ENCODE data around the gene NOL8.

Gene NOL8

GRCh38 chr9:92310562-92310961 lies 14.6 kb downstream of the NOL8 start:
- Histone ChIP-seq H3K4me1 (ENCODE audit: control insufficient read depth, insufficient read depth, low read length) (peaks cover 9% of the 10 kb centered on the region), H3K27me3 (replicated peaks; ENCODE audit: control insufficient read depth, insufficient read depth, low read length) (no peaks in the 10 kb centered on the region), H3K9ac (ENCODE audit: low read length) (no peak overlapping the region), H3K4me3 (ENCODE audit: low read length) (no peak overlapping the region), H3K9me3 (ENCODE audit: control insufficient read depth, low read length) (no peaks in the 10 kb centered on the region), H3K36me3 (ENCODE audit: control insufficient read depth, insufficient read depth, low read length, severe bottlenecking) (peaks cover 71% of the 10 kb centered on the region)
- no peak for DNase-seq (ENCODE audit: low read depth)

GRCh38 chr9:92308893-92309292 lies 16.3 kb downstream of the NOL8 start:
- H3K4me1 ChIP-seq (ENCODE audit: control insufficient read depth, insufficient read depth, low read length) = peaks cover 9% of the 10 kb centered on the region
- no peaks in the 10 kb centered on the region for H3K27me3 ChIP-seq (replicated peaks; ENCODE audit: control insufficient read depth, insufficient read depth, low read length)
- H3K36me3 ChIP-seq (ENCODE audit: control insufficient read depth, insufficient read depth, low read length, severe bottlenecking) = peaks cover 75% of the 10 kb centered on the region
- peak; percentile 43 for DNase-seq (ENCODE audit: low read depth)
- no peak overlapping the region for H3K9ac ChIP-seq (ENCODE audit: low read length)
- H3K9me3 ChIP-seq (ENCODE audit: control insufficient read depth, low read length) = no peaks in the 10 kb centered on the region
- no peak overlapping the region for H3K4me3 ChIP-seq (ENCODE audit: low read length)

DNA sequence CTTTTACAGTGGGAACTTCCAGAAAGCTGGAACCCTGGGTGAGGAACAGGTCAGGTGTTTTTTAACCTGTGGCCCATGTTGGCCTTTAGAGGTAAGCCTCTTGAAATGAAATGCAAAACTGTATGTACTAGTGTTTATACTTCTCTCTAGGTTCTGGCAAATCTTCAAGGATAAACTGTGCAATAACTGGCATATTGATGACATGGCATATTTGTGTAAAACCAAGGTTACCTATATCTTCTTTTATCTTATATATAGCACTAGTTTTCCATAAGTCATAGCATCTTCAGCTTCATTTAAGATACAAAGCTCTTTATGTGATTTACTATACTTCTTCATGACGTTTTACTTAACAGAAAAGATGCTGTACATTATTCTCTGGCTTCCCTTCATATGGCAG lies 24.2 kb downstream of the NOL8 start:
- Histone ChIP-seq H3K4me3 (ENCODE audit: low read length) (no peak overlapping the region), H3K9ac (ENCODE audit: low read length) (no peak overlapping the region), H3K4me1 (ENCODE audit: control insufficient read depth, insufficient read depth, low read length) (no peaks in the 10 kb centered on the region), H3K36me3 (ENCODE audit: control insufficient read depth, insufficient read depth, low read length, severe bottlenecking) (peaks cover 98% of the 10 kb centered on the region), H3K27me3 (replicated peaks; ENCODE audit: control insufficient read depth, insufficient read depth, low read length) (no peaks in the 10 kb centered on the region), H3K9me3 (ENCODE audit: control insufficient read depth, low read length) (no peaks in the 10 kb centered on the region)
- no peak for DNase-seq (ENCODE audit: low read depth)

DNA sequence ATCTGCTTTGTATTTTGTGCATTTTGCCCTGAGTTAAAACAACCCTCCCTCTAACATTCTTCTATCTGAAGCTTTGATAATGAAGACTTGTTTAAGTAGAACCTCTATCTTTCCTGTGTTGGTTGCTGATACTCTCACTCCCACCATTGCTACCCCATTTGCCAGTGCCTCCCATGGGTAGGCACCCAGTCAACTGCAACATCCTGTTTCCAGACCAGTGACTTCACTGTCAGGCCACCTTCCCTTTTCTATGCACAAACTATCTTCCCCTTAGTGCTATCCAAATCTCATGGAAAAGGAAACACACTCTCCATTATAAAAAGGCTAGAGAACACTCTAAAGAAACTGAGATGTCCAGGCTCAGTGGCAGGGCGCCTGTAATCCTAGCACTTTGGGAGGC lies 26.0 kb downstream of the NOL8 start:
- peaks cover 12% of the 10 kb centered on the region for H3K4me1 ChIP-seq (ENCODE audit: control insufficient read depth, insufficient read depth, low read length)
- peaks cover 80% of the 10 kb centered on the region for H3K36me3 ChIP-seq (ENCODE audit: control insufficient read depth, insufficient read depth, low read length, severe bottlenecking)
- no peak for DNase-seq (ENCODE audit: low read depth)
- no peak overlapping the region for H3K9ac ChIP-seq (ENCODE audit: low read length)
- H3K27me3 ChIP-seq (replicated peaks; ENCODE audit: control insufficient read depth, insufficient read depth, low read length) = no peaks in the 10 kb centered on the region
- H3K4me3 ChIP-seq (ENCODE audit: low read length) = no peak overlapping the region
- H3K9me3 ChIP-seq (ENCODE audit: control insufficient read depth, low read length) = no peaks in the 10 kb centered on the region

GRCh38 chr9:92298036-92298435 lies 27.1 kb downstream of the NOL8 start:
- H3K9ac ChIP-seq (ENCODE audit: low read length) = no peak overlapping the region
- H3K4me3 ChIP-seq (ENCODE audit: low read length) = no peak overlapping the region
- peaks cover 14% of the 10 kb centered on the region for H3K4me1 ChIP-seq (ENCODE audit: control insufficient read depth, insufficient read depth, low read length)
- no peaks in the 10 kb centered on the region for H3K27me3 ChIP-seq (replicated peaks; ENCODE audit: control insufficient read depth, insufficient read depth, low read length)
- peaks cover 69% of the 10 kb centered on the region for H3K36me3 ChIP-seq (ENCODE audit: control insufficient read depth, insufficient read depth, low read length, severe bottlenecking)
- H3K9me3 ChIP-seq (ENCODE audit: control insufficient read depth, low read length) = no peaks in the 10 kb centered on the region
- no peak for DNase-seq (ENCODE audit: low read depth)

DNA sequence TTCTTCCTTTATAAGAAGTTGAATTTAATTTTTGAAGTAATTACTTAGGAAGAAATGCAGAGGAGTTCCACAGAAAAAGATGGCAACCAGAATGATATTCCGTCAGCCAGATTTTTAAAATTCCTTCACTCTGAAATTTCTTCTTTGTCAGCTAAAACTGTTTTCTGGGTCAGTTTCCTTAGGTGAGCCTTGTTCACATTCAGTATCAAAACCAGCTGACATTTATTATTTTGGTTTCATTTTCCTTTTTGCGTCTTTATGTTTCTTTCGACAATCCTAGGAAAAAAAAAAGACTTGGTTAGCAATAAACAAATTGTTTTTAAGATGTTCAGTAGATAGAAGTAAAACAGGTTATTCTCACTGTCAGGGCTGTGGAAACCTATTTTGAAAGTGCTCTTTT lies 27.5 kb downstream of the NOL8 start:
- Histone ChIP-seq H3K4me3 (ENCODE audit: low read length) (no peak overlapping the region), H3K4me1 (ENCODE audit: control insufficient read depth, insufficient read depth, low read length) (peaks cover 14% of the 10 kb centered on the region), H3K9ac (ENCODE audit: low read length) (no peak overlapping the region), H3K9me3 (ENCODE audit: control insufficient read depth, low read length) (no peaks in the 10 kb centered on the region), H3K36me3 (ENCODE audit: control insufficient read depth, insufficient read depth, low read length, severe bottlenecking) (peaks cover 65% of the 10 kb centered on the region), H3K27me3 (replicated peaks; ENCODE audit: control insufficient read depth, insufficient read depth, low read length) (no peaks in the 10 kb centered on the region)
- no peak for DNase-seq (ENCODE audit: low read depth)

GRCh38 chr9:92295827-92296258 lies 29.3 kb downstream of the NOL8 start:
- no peak overlapping the region for H3K9ac ChIP-seq (ENCODE audit: low read length)
- H3K4me3 ChIP-seq (ENCODE audit: low read length) = no peak overlapping the region
- H3K36me3 ChIP-seq (ENCODE audit: control insufficient read depth, insufficient read depth, low read length, severe bottlenecking) = peaks cover 48% of the 10 kb centered on the region
- no peak for DNase-seq (ENCODE audit: low read depth)
- peaks cover 31% of the 10 kb centered on the region for H3K4me1 ChIP-seq (ENCODE audit: control insufficient read depth, insufficient read depth, low read length)
- H3K27me3 ChIP-seq (replicated peaks; ENCODE audit: control insufficient read depth, insufficient read depth, low read length) = no peaks in the 10 kb centered on the region
- no peaks in the 10 kb centered on the region for H3K9me3 ChIP-seq (ENCODE audit: control insufficient read depth, low read length)

- no peaks in the 10 kb centered on the region for H3K27me3 ChIP-seq (replicated peaks; ENCODE audit: control insufficient read depth, insufficient read depth, low read length)
Observed at GRCh38 chr9:92295240-92295790, 29.8 kb downstream of the NOL8 start.

DNA sequence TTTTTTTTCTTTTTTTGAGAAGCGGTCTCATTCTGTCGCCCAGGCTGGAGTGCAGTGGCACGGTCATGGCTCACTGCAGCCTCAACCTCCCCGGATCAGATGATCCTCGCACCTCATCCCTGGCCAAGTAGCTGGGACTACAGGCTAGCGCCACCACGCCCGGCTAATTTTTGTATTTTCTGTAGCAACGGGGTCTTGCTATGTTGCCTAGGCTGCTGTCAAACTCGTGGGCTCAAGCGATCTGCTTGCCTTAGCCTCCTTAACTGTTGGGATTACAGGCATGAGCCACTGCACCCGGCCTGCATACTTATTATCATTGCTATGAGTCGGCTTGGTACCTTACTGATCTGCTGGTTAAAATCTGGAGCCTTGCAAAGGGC lies 30.9 kb downstream of the NOL8 start:
- H3K9ac ChIP-seq (ENCODE audit: low read length) = peak overlapping the region; percentile 99
- H3K36me3 ChIP-seq (ENCODE audit: control insufficient read depth, insufficient read depth, low read length, severe bottlenecking) = peaks cover 39% of the 10 kb centered on the region
- H3K9me3 ChIP-seq (ENCODE audit: control insufficient read depth, low read length) = no peaks in the 10 kb centered on the region
- peaks cover 37% of the 10 kb centered on the region for H3K4me1 ChIP-seq (ENCODE audit: control insufficient read depth, insufficient read depth, low read length)
- DNase-seq (ENCODE audit: low read depth) = peak; percentile 29
- H3K4me3 ChIP-seq (ENCODE audit: low read length) = peak overlapping the region; percentile 98
- no peaks in the 10 kb centered on the region for H3K27me3 ChIP-seq (replicated peaks; ENCODE audit: control insufficient read depth, insufficient read depth, low read length)

More at GRCh38 chr9:92295240-92295790, 29.8 kb downstream of the NOL8 start:
- no peak for DNase-seq (ENCODE audit: low read depth)
- Histone ChIP-seq H3K4me1 (ENCODE audit: control insufficient read depth, insufficient read depth, low read length) (peaks cover 32% of the 10 kb centered on the region), H3K4me3 (ENCODE audit: low read length) (no peak overlapping the region), H3K9me3 (ENCODE audit: control insufficient read depth, low read length) (no peaks in the 10 kb centered on the region), H3K9ac (ENCODE audit: low read length) (peak overlapping the region; percentile 99), H3K36me3 (ENCODE audit: control insufficient read depth, insufficient read depth, low read length, severe bottlenecking) (peaks cover 47% of the 10 kb centered on the region)

DNA sequence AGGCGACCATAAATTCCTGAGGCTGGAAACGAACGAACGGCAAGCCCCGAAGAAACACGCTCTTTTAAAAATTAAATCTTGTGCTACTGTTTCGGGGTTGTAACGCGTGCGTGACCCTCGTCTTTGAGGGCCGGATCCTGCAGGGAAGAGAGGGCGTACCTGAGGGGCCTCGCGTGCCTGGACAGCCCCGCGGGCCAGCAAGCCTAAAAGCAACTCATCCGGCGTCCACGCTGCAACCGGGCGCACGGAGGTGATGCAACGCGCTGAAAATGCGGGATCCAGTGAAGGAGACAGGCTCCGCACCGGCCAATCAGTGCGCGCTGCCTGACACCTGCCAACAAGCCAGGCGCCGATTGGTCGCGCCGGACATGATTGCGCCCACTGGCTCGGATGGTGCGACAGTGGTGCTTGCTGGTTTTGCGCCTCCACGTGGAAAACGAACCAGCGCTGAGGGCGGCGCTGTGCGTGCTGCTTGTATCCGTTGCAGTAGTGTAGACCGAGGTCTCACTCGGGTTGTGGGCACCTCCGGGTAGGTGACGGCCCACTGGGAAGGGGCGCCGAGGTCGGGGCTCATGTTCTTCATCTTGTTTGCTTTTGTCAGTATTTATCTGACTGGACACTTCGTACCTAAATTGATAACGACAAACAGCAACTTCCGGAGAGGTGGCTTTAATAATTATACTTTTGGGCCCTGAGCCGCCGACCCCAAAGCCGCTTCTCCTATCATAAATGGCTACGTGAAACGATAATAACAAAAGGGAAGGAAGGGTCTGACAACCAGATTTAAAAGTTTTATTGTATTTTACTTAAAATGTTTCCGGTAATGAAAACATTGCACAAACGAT lies 31.5 kb downstream of the NOL8 start, which contains the start of gene IARS1:
IARS1 (minus strand) TSS at position 246 of the 845 bp plus-strand sequence. CDS start 4,278 bp downstream, outside the sequence.
- Histone ChIP-seq H3K4me1 (ENCODE audit: control insufficient read depth, insufficient read depth, low read length) (peaks cover 39% of the 10 kb centered on the region), H3K4me3 (ENCODE audit: low read length) (peak within 1 kb of the TSS; percentile 98), H3K27me3 (replicated peaks; ENCODE audit: control insufficient read depth, insufficient read depth, low read length) (no peaks in the 10 kb centered on the region), H3K9ac (ENCODE audit: low read length) (peak within 1 kb of the TSS; percentile 99), H3K9me3 (ENCODE audit: control insufficient read depth, low read length) (no peaks in the 10 kb centered on the region), H3K36me3 (ENCODE audit: control insufficient read depth, insufficient read depth, low read length, severe bottlenecking) (peaks cover 39% of the 10 kb centered on the region)
- DNase-seq (ENCODE audit: low read depth) = peak; percentile 99

DNA sequence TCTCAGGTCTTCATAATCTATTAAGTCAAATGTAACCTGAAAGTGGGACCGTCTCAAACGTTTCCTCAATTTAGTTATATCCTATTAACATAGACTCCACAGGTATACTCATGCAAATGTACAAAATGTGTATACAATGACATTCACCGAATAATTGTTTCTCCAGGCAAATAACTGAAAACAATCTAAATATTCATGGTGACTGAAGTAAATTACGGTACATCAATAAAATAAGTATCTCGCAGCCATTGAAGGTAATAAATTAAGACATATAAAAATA lies 32.1 kb downstream of the NOL8 start:
- H3K4me1 ChIP-seq (ENCODE audit: control insufficient read depth, insufficient read depth, low read length) = peaks cover 39% of the 10 kb centered on the region
- H3K9ac ChIP-seq (ENCODE audit: low read length) = peak overlapping the region; percentile 99
- H3K4me3 ChIP-seq (ENCODE audit: low read length) = peak overlapping the region; percentile 98
- no peaks in the 10 kb centered on the region for H3K9me3 ChIP-seq (ENCODE audit: control insufficient read depth, low read length)
- H3K36me3 ChIP-seq (ENCODE audit: control insufficient read depth, insufficient read depth, low read length, severe bottlenecking) = peaks cover 39% of the 10 kb centered on the region
- DNase-seq (ENCODE audit: low read depth) = no peak
- no peaks in the 10 kb centered on the region for H3K27me3 ChIP-seq (replicated peaks; ENCODE audit: control insufficient read depth, insufficient read depth, low read length)

All from adipocyte (in vitro differentiated cells).